Measurements from ENCODE around the gene ITGAX. TPM values are rescaled to one million over a fixed set of nuclear protein-coding genes. Genes with fewer than 3 reads are reported as not detected.

The ITGAX gene
- total RNA-seq, 1 donor from 2014 or later, result not detected

GRCh38 chr16:31403590-31404352 lies 48.8 kb downstream of the ITGAX start:
- H3K27ac Mint-ChIP-seq, result no peak overlapping the region
- H3K27me3 Mint-ChIP-seq, result peaks cover 11% of the 10 kb centered on the region
- H3K36me3 Mint-ChIP-seq, result no peaks in the 10 kb centered on the region
- no peaks in the 10 kb centered on the region for H3K9me3 Mint-ChIP-seq
- no peak overlapping the region for H3K4me3 Mint-ChIP-seq
- no peak for TF ChIP-seq CTCF (conservative IDR thresholded peaks at IDR 0.05)
- no peaks in the 10 kb centered on the region for H3K4me1 Mint-ChIP-seq (ENCODE audit: unreplicated experiment)
- DNase-seq (ENCODE audit: extremely low spot score, unreplicated experiment), result no peak

DNA sequence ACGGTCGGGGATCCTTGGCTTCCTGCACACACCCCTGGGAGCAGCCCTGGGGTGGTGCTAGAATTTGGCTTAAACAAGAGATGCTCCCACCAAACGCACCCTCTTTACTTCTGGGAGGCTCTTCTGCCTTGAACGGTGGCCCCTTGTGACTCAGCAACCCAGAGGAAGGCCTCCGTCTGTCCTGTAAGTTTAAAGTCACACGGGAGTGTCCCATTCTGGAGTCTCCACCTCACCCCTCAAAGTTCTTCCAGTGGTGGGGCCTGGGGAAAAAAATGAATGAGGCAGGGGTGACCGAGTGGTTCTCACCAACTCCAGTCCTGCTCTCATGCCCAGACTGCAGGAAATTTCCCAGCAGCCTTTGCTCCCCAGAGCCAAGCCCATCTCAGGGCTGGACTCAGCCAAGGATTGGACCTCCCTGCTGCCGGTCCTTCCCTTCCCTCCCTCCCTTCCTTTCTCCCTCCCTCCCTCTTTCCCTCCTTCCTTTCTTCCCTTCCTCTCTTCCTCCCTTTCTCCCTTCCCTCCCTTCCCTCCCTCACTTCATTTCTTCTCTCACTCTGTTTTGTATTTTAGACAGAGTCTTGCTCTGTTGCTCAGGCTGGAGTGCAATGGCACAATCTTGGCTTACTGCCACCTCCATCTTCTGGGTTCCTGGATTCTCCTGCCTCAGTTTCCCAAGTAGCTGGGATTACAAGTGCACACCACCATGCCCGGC lies 49.5 kb downstream of the ITGAX start:
- H3K27me3 Mint-ChIP-seq, result peaks cover 15% of the 10 kb centered on the region
- no peak overlapping the region for H3K27ac Mint-ChIP-seq
- no peak for TF ChIP-seq CTCF (conservative IDR thresholded peaks at IDR 0.05)

DNA sequence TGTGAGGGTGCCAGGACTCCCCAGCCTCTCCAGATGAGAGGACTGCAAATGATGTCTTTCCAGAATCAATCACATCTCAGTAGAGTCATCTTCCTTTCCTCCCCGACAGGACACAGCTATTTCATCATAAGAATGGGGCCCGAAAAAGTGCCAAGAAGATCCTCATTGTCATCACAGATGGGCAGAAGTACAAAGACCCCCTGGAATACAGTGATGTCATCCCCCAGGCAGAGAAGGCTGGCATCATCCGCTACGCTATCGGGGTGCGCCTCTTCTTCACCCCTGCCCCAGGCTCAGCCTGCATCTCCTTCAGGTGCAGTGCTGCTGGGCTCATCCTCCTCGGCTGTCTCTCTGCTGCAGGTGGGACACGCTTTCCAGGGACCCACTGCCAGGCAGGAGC lies 52.4 kb downstream of the ITGAX start:
- Mint-ChIP-seq H3K4me3 (no peak overlapping the region), H3K9me3 (no peaks in the 10 kb centered on the region), H3K36me3 (no peaks in the 10 kb centered on the region), H3K4me1 (ENCODE audit: unreplicated experiment) (no peaks in the 10 kb centered on the region), H3K27ac (no peak overlapping the region), H3K27me3 (peaks cover 18% of the 10 kb centered on the region)
- no peak for DNase-seq (ENCODE audit: extremely low spot score, unreplicated experiment)
- no peak for TF ChIP-seq CTCF (conservative IDR thresholded peaks at IDR 0.05)

More for the DNA sequence above, 49.5 kb downstream of the ITGAX start:
- no peaks in the 10 kb centered on the region for H3K4me1 Mint-ChIP-seq (ENCODE audit: unreplicated experiment)
- no peaks in the 10 kb centered on the region for H3K9me3 Mint-ChIP-seq
- no peak for DNase-seq (ENCODE audit: extremely low spot score, unreplicated experiment)
- H3K4me3 Mint-ChIP-seq, result no peak overlapping the region
- no peaks in the 10 kb centered on the region for H3K36me3 Mint-ChIP-seq

GRCh38 chr16:31409433-31409832 lies 54.5 kb downstream of the ITGAX start:
- no peak for TF ChIP-seq CTCF (conservative IDR thresholded peaks at IDR 0.05)
- no peak overlapping the region for H3K27ac Mint-ChIP-seq
- no peaks in the 10 kb centered on the region for H3K9me3 Mint-ChIP-seq
- DNase-seq (ENCODE audit: extremely low spot score, unreplicated experiment), result no peak
- H3K4me1 Mint-ChIP-seq (ENCODE audit: unreplicated experiment), result no peaks in the 10 kb centered on the region
- peaks cover 29% of the 10 kb centered on the region for H3K27me3 Mint-ChIP-seq
- no peak overlapping the region for H3K4me3 Mint-ChIP-seq
- H3K36me3 Mint-ChIP-seq, result no peaks in the 10 kb centered on the region

DNA sequence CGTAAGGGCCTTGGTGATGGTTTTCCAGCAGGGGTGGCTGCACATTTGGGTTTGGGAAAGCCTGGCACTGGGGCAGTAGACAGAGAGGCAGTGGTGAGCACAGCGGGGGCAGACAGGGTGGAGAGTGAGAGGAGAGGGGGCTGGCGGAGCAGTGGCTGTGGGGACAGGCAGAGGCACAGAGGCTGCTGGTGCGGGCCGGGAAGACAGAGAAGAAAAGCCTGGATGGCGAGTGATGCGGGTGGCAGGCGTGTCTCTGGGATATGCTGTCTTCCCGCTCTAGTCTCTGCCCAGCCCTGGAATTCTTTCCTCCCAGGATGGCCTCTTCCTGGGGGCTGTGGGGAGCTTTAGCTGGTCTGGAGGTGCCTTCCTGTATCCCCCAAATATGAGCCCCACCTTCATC lies 55.1 kb downstream of the ITGAX start:
- no peaks in the 10 kb centered on the region for H3K9me3 Mint-ChIP-seq
- no peak overlapping the region for H3K4me3 Mint-ChIP-seq
- no peak for DNase-seq (ENCODE audit: extremely low spot score, unreplicated experiment)
- no peaks in the 10 kb centered on the region for H3K36me3 Mint-ChIP-seq
- TF ChIP-seq CTCF (conservative IDR thresholded peaks at IDR 0.05), result no peak
- peaks cover 32% of the 10 kb centered on the region for H3K27me3 Mint-ChIP-seq
- no peaks in the 10 kb centered on the region for H3K4me1 Mint-ChIP-seq (ENCODE audit: unreplicated experiment)
- no peak overlapping the region for H3K27ac Mint-ChIP-seq

Data from type B pancreatic cell (in vitro differentiated cells).